ENCODE data around the gene UBE2Q1.

UBE2Q1 gene

DNA sequence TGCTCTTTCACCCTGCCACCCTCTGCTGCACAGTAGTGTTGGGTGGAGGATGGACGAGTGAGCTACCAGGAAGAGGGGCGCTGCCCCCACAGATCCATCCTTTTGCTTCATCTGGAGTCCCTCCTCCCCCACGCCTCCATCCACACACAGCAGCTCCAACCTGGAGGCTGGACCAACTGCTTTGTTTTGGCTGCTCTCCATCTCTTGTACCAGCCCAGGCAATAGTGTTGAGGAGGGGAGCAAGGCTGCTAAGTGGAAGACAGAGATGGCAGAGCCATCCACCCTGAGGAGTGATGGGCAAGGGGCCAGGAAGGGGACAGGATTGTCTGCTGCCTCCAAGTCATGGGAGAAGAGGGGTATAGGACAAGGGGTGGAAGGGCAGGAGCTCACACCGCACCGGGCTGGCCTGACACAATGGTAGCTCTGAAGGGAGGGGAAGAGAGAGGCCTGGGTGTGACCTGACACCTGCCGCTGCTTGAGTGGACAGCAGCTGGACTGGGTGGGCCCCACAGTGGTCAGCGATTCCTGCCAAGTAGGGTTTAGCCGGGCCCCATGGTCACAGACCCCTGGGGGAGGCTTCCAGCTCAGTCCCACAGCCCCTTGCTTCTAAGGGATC, 17.6 kb upstream of the UBE2Q1 start:
- FAIRE-seq (no peak), DNase-seq (ENCODE audit: insufficient read length) (no peak)
- no peak for TF ChIP-seq TAF1 (IDR thresholded peaks at IDR 0.05; ENCODE audit: borderline replicate concordance, low read depth, low read length)
- no peak for TF ChIP-seq POLR2A (IDR thresholded peaks at IDR 0.05; ENCODE audit: low read depth, low read length)
- no peak; the same call in 1 of the 2 replicates for TF ChIP-seq POLR2AphosphoS5 (IDR thresholded peaks at IDR 0.05; ENCODE audit: low read depth, low read length)

GRCh38 chr1:154575147-154575927, 16.9 kb upstream of the UBE2Q1 start:
- DNase-seq (ENCODE audit: insufficient read length) (no peak), FAIRE-seq (no peak)
- TF ChIP-seq TAF1 (IDR thresholded peaks at IDR 0.05; ENCODE audit: borderline replicate concordance, low read depth, low read length) (no peak), POLR2AphosphoS5 (IDR thresholded peaks at IDR 0.05; ENCODE audit: low read depth, low read length) (no peak)

DNA sequence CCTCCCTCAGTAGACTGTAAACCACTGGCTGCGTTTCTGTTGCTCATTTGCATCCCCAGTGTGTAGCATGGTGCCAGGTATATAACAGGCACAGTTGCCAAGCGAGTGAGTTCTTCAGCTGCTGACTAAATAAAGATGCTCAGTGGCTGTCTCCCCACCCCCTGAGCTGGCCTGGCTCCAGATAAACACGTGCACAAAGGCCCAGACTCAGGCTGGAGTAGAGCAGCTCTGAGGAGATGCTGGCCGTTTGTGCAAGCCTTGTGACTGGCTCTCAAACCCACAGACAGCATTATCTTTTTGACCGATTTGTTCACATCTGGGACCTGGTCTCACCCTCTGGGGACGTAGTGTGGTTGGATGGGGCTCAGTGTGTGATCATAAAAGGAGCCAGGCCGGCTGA, 16.3 kb upstream of the UBE2Q1 start:
- no peak for DNase-seq (ENCODE audit: insufficient read length)
- TF ChIP-seq TAF1 (IDR thresholded peaks at IDR 0.05; ENCODE audit: borderline replicate concordance, low read depth, low read length): no peak
- no peak for TF ChIP-seq POLR2AphosphoS5 (IDR thresholded peaks at IDR 0.05; ENCODE audit: low read depth, low read length)
- FAIRE-seq: no peak

DNA sequence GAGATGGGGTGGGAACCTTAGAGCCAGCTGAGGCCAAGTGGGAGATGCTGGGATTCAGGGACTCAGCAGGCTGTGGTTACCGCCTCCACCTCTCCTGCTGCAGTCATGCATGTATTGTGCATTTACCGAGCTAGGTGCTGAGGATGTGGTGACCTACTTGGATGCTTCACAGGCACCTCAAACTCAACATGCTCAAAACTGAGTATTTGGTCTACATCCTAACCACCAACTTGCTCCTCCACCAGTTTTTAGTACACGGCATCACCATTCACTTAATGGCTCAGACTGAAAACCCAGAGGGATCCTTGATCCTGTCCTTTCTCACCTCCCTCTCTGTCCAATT, 14.7 kb upstream of the UBE2Q1 start:
- DNase-seq (ENCODE audit: insufficient read length) (no peak), FAIRE-seq (no peak)
- TF ChIP-seq TAF1 (IDR thresholded peaks at IDR 0.05; ENCODE audit: borderline replicate concordance, low read depth, low read length) (no peak), POLR2AphosphoS5 (IDR thresholded peaks at IDR 0.05; ENCODE audit: low read depth, low read length) (no peak), POLR2A (IDR thresholded peaks at IDR 0.05; ENCODE audit: low read depth, low read length) (no peak)

- FAIRE-seq: no peak
- DNase-seq (ENCODE audit: insufficient read length): no peak
These were observed 14.2 kb upstream of the UBE2Q1 start for GRCh38 chr1:154572468-154573167.

GRCh38 chr1:154571964-154572288, 13.5 kb upstream of the UBE2Q1 start:
- TF ChIP-seq POLR2A (IDR thresholded peaks at IDR 0.05; ENCODE audit: low read depth, low read length) (no peak), POLR2AphosphoS5 (IDR thresholded peaks at IDR 0.05; ENCODE audit: low read depth, low read length) (no peak), TAF1 (IDR thresholded peaks at IDR 0.05; ENCODE audit: borderline replicate concordance, low read depth, low read length) (no peak)
- no peak for DNase-seq (ENCODE audit: insufficient read length)
- no peak for FAIRE-seq

More at GRCh38 chr1:154572468-154573167, 14.2 kb upstream of the UBE2Q1 start:
- no peak for TF ChIP-seq POLR2A (IDR thresholded peaks at IDR 0.05; ENCODE audit: low read depth, low read length)
- no peak for TF ChIP-seq POLR2AphosphoS5 (IDR thresholded peaks at IDR 0.05; ENCODE audit: low read depth, low read length)
- no peak for TF ChIP-seq TAF1 (IDR thresholded peaks at IDR 0.05; ENCODE audit: borderline replicate concordance, low read depth, low read length)

- no peak for FAIRE-seq
- no peak for DNase-seq (ENCODE audit: insufficient read length)
- TF ChIP-seq POLR2A (IDR thresholded peaks at IDR 0.05; ENCODE audit: low read depth, low read length) (no peak), POLR2AphosphoS5 (IDR thresholded peaks at IDR 0.05; ENCODE audit: low read depth, low read length) (no peak), TAF1 (IDR thresholded peaks at IDR 0.05; ENCODE audit: borderline replicate concordance, low read depth, low read length) (no peak)
These were observed 12.9 kb upstream of the UBE2Q1 start for GRCh38 chr1:154571244-154571963.

DNA sequence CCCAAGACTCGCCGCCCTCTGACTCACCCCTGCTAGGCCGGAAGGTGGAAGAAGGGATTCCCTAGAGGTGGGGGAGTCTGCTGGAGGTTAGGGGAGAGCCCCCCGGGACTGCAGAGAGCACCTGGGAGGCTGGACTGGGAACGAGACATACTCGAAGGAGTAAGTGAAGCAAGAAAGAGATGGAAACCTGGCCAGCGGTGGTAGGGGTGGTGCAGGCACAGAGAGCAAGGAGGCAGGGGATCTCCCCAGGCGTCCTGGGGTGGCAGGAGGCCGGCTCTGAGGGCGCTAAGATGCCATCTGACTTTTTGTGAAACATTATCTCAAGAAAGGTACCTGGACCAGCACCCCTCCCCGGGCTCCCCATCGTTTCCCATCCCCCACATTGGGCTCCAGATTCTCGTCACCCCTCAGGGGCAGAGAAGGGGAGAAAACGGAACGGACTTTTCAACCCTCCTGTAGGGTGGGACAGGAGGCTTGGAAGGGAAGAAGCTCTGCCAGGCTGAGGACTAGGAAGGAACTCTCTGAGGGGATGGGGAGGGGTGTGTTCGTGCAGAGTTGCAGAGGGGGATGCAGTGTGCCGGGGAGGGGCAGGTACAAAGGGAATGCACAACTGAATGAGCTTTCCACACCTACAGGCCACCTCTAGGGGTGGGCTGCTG, 9.8 kb upstream of the UBE2Q1 start:
- FAIRE-seq (no peak), DNase-seq (ENCODE audit: insufficient read length) (no peak)
- TF ChIP-seq TAF1 (IDR thresholded peaks at IDR 0.05; ENCODE audit: borderline replicate concordance, low read depth, low read length) (no peak), POLR2AphosphoS5 (IDR thresholded peaks at IDR 0.05; ENCODE audit: low read depth, low read length) (no peak), POLR2A (IDR thresholded peaks at IDR 0.05; ENCODE audit: low read depth, low read length) (no peak)

DNA sequence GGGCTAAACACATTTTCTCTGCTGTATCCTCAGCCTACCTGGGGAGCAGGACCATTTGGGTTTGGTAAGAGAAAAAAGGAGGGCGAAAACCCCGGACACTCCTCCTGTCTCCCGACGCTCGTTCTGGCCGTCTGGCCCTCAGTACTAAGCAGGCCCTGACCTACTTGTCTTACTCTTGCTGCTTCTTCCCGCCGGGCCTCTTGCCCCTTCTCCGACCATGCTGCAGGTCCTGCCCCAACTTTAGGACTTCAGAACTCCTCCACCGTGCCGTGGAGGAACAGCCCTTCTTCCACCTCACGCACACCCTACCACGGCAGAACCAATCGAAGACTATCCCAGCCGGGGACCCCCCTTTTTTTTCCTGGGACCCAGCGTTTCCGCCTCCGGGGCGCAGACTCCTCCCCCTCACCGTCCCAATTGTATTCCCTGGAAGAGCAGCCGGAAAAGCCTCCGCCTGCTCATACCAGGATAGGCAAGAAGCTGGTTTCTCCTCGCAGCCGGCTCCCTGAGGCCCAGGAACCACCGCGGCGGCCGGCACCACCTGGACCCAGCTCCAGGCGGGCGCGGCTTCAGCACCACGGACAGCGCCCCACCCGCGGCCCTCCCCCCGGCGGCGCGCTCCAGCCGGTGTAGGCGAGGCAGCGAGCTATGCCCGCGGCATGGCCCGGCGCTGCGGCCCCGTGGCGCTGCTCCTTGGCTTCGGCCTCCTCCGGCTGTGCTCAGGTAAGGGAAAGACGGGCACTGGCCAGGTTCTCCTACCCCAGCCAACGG, 9.1 kb upstream of the UBE2Q1 start, which contains the start of gene CHRNB2:
Gene CHRNB2, plus strand, starts transcription at position 393 of the 771 bp plus-strand sequence. Its CDS starts 267 bp downstream, at position 660.
- TF ChIP-seq POLR2AphosphoS5 (IDR thresholded peaks at IDR 0.05; ENCODE audit: low read depth, low read length) (no peak), POLR2A (IDR thresholded peaks at IDR 0.05; ENCODE audit: low read depth, low read length) (no peak), TAF1 (IDR thresholded peaks at IDR 0.05; ENCODE audit: borderline replicate concordance, low read depth, low read length) (no peak)
- FAIRE-seq (peak; percentile 83), DNase-seq (ENCODE audit: insufficient read length) (peak; percentile 91)

GRCh38 chr1:154565876-154566275, 7.4 kb upstream of the UBE2Q1 start:
- DNase-seq (ENCODE audit: insufficient read length) (no peak), FAIRE-seq (no peak)
- no peak for TF ChIP-seq TAF1 (IDR thresholded peaks at IDR 0.05; ENCODE audit: borderline replicate concordance, low read depth, low read length)
- no peak for TF ChIP-seq POLR2AphosphoS5 (IDR thresholded peaks at IDR 0.05; ENCODE audit: low read depth, low read length)
- TF ChIP-seq POLR2A (IDR thresholded peaks at IDR 0.05; ENCODE audit: low read depth, low read length): no peak

All from GM12892 (cell line).